GM19351 (cell line): ENCODE data around the gene FDCSP.
"Not testable (repeated sequence)": the region's sequence is repeated elsewhere in the genome, so short reads cannot be mapped to it uniquely, and the experiment has no call there.

Experiments used
- ATAC-seq: cut with Tn5 transposase; IDR thresholded peaks from one replicate; pipeline ENCODE4 v1.9.1; 2021; ENCODE audit warnings: mild to moderate bottlenecking, moderate library complexity; ENCODE audit not compliant: unreplicated experiment

Gene FDCSP

DNA sequence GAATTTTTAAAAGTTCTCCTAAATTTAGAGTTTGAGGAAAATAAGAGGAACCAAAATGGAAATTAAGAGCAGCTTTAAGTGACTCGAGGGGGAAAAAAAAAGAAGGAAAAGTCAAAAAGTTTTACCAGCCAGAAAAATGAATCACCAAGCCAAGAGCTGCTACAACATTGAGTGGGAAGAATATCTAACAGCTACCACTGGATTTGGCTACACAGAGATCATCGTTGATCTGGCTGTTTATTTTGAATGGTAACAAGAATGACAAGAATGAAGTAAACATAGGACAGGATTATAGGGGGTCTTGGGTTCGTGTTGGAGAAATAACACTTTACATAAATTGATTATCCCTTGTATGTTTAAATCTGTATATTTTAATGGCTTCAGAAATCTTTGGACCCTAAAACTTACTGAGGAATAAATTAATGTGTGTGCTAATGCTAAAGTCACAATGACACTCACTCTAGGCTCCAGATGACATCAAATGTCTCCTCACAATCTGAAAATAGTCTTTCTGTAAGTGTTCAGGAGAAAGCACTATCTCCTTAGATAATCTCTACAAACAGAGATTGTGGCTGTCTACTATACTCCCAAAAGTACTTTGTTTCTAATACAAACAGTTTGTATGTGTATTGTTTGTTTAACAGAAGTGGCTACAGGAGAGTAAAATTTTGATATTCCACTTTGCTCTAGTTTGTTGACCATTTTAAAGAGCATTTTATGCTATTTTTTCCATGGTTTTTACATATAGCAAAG, 13.4 kb downstream of the FDCSP start:
- ATAC-seq, result no peak

DNA sequence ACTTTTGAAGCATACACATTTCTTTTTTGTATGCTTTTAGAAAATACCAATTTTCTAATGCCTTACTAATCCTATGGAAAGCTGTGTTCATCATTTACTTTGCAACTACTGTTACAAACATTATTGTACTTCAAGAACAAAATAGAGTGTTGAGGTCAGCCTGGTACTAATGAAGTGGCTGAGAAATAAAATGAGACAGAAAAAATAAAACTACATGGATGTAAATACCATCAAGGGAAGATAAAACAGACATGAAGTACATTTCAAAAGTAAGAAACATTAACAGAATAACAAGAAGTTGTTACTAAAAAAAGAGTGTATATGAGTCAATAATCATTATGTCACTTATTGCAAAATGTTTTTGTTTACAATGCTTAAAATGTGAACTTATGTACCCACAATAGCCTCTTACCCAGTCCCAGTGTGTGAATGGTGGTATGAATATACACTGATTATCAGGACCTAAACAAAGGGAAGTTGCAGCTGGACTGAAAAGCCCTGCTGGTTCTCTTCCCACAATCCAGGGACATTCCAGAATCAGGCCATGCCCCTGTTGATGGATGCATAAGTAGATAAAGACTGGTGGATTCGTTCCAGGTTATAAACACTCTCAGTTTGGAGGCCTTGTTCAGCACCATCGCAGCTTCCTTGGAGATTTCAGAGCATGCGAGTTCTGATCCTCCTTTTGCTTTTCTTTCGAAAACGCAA, 14.1 kb downstream of the FDCSP start:
- no peak for ATAC-seq

DNA sequence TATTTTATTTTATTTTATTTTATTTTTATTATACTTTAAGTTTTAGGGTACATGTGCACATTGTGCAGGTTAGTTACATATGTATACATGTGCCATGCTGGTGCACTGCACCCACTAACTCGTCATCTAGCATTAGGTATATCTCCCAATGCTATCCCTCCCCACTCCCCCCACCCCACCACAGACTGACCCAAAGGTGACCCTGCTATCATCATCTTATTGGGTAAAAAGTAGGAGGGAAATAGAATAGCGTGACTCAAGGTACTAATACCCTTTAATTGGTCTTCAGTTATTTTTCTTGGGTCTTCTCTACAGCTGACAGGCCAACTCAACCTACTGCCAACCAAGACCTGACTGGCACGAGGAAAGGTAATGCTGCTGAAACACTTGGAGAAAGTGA, 16.4 kb downstream of the FDCSP start, which contains the start of gene CSN3:
TSS of gene CSN3 (plus strand) at position 301 of the 400 bp plus-strand sequence. CDS start 2,223 bp downstream, outside the sequence.
- ATAC-seq, result not testable (repeated sequence)

- no peak for ATAC-seq
Observed at GRCh38 chr4:70243091-70243490, 17.2 kb downstream of the FDCSP start.

DNA sequence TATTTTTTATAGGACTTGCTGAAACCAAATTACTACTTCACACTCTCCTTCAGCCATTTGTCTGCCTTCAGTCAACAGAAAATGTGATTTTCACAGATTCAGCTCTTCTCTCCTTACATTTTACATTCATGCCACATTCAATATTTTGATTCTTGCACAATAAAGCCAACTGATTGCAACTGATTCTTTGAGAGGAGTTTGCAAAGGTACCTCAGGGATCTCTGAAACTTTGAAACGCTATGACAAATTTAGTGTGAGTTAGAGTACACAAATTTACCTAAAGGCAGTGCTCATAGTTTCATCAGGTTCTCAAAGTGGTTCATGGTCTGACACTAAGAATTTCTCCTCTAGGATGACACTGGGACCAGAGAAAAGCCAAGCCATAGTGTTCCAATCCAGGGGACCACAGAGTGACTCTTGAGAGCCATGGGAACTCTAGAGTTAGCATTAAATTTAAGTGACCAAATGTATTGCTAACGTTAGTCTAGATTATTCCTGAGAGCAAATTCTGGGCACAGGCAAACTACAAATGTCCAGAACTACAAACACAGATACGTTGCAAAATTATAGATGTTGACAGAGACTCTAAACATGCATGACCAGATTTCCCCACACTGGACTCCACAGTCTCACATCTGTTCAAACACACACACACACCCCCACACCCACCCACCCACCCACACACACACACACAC, 25.5 kb downstream of the FDCSP start:
- no peak for ATAC-seq

GRCh38 chr4:70251945-70252277, 26.0 kb downstream of the FDCSP start:
- ATAC-seq, result no peak

DNA sequence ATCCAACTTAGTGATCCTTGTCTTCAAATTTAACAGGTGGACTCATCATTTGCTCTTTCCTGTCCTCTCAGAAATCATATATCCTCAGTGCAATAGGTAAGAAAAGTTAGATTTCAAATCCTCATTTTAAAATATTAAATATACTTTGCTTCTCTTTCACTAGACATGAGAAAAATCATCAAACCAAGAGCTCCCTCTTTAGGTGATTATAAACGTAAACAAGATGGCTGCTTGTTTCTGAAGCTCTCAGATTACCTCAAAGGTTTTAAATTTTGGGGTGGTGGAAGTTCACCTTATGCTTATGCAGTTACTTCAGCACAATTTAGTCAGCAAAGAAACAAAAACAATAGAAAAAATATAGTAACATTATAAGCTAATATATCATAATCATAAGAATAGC, 43.8 kb downstream of the FDCSP start:
- ATAC-seq, result no peak

- no peak for ATAC-seq
Observed at GRCh38 chr4:70277121-70277520, 51.2 kb downstream of the FDCSP start.

- ATAC-seq, result no peak
Observed at GRCh38 chr4:70280567-70280966, 54.6 kb downstream of the FDCSP start.
